Head of caudate nucleus (tissue), 42 donors: ENCODE results near the gene PIK3R5.
"Not testable (repeated sequence)": the region's sequence is repeated elsewhere in the genome, so short reads cannot be mapped to it uniquely, and the experiment has no call there.

Source experiments
- DNase-seq, 42 donors: peaks; one replicate each; pipeline versions ENCODE4 v3.0.0 to v3.0.0-alpha.2; 2020 to 2021; ENCODE audit warnings: mixed read lengths in 7 of 42
- intact Hi-C: fragments of 100-400 bp; cut with DNase I; formaldehyde crosslinking; loops from one replicate; pipeline ENCODE4 v1.15.0; 2022

Gene PIK3R5

GRCh38 chr17:8871081-8871581 lies 94.4 kb downstream of the PIK3R5 start:
- intact Hi-C loops, result no loop called here
- DNase-seq, result peak in 3 of 42 donors; percentile 10 to 17 (median 12)

- intact Hi-C loops, result no loop called here
- peak in 23 of 42 donors; percentile 11 to 65 (median 36) for DNase-seq
Observed at GRCh38 chr17:8870406-8871040, 95.0 kb downstream of the PIK3R5 start.

GRCh38 chr17:8869114-8869815 lies 96.2 kb downstream of the PIK3R5 start:
- intact Hi-C loops, result no loop called here
- peak in 1 of 42 donors; percentile 16 for DNase-seq

- intact Hi-C loops, result no loop called here
- DNase-seq, result no peak
Observed at GRCh38 chr17:8868529-8868951, 97.0 kb downstream of the PIK3R5 start.

- intact Hi-C loops, result no loop called here
Observed at GRCh38 chr17:8868092-8868491, 97.4 kb downstream of the PIK3R5 start.

GRCh38 chr17:8867361-8867981 lies 98.0 kb downstream of the PIK3R5 start, which contains the start of gene PIK3R6:
Gene PIK3R6, minus strand, starts transcription at chr17:8867674. Its CDS starts 17,880 bp downstream, at chr17:8849794.
- intact Hi-C loops, result no loop called here
- no peak for DNase-seq

More at GRCh38 chr17:8868092-8868491, 97.4 kb downstream of the PIK3R5 start:
- DNase-seq, result no peak

- intact Hi-C loops, result no loop called here
- no peak for DNase-seq
Observed at GRCh38 chr17:8865811-8866210, 99.7 kb downstream of the PIK3R5 start.

GRCh38 chr17:8865385-8865784 lies 100.1 kb downstream of the PIK3R5 start:
- DNase-seq, result no peak
- intact Hi-C loops, result no loop called here

- intact Hi-C loops, result no loop called here
- peak in 2 of 42 donors; percentile 8 to 19 for DNase-seq
Observed at GRCh38 chr17:8862213-8863056, 103.1 kb downstream of the PIK3R5 start.

GRCh38 chr17:8861495-8862181 lies 103.9 kb downstream of the PIK3R5 start:
- DNase-seq, result peak in 1 of 42 donors; percentile 5
- intact Hi-C loops, result no loop called here

GRCh38 chr17:8859804-8860430 lies 105.6 kb downstream of the PIK3R5 start:
- intact Hi-C loops, result no loop called here
- DNase-seq, result peak in 1 of 42 donors; percentile 31

- peak in 10 of 42 donors; percentile 14 to 54 (median 32) for DNase-seq
- intact Hi-C loops, result no loop called here
Observed at GRCh38 chr17:8859027-8859803, 106.3 kb downstream of the PIK3R5 start.

- intact Hi-C loops, result no loop called here
- peak in 1 of 42 donors; percentile 16 for DNase-seq
Observed at GRCh38 chr17:8857919-8858318, 107.6 kb downstream of the PIK3R5 start.

- peak in 1 of 42 donors; percentile 25 for DNase-seq
- intact Hi-C loops, result no loop called here
Observed at GRCh38 chr17:8856869-8857575, 108.5 kb downstream of the PIK3R5 start.

- intact Hi-C loops, result not testable (repeated sequence)
- DNase-seq, result peak in 1 of 42 donors; percentile 7
Observed at GRCh38 chr17:8856205-8856603, 109.3 kb downstream of the PIK3R5 start.

GRCh38 chr17:8855477-8856204 lies 109.9 kb downstream of the PIK3R5 start:
- peak in 17 of 42 donors; percentile 13 to 68 (median 33) for DNase-seq
- intact Hi-C loops, result no loop called here
